Stimulated activated CD4-positive, alpha-beta T cell treated with anti-CD3 and anti-CD28 coated beads, Interleukin-15, amount 100 ng/mL, for 24 hours (primary cell): ENCODE data around the gene CTNS.
"Not testable (repeated sequence)": the region's sequence is repeated elsewhere in the genome, so short reads cannot be mapped to it uniquely, and the experiment has no call there.

Experiments
- DNase-seq: peaks from one replicate; pipeline ENCODE4 v3.0.0-alpha.2; 2020

CTNS gene

GRCh38 chr17:3688852-3689261 lies 52.3 kb downstream of the CTNS start:
- no peak for DNase-seq

DNA sequence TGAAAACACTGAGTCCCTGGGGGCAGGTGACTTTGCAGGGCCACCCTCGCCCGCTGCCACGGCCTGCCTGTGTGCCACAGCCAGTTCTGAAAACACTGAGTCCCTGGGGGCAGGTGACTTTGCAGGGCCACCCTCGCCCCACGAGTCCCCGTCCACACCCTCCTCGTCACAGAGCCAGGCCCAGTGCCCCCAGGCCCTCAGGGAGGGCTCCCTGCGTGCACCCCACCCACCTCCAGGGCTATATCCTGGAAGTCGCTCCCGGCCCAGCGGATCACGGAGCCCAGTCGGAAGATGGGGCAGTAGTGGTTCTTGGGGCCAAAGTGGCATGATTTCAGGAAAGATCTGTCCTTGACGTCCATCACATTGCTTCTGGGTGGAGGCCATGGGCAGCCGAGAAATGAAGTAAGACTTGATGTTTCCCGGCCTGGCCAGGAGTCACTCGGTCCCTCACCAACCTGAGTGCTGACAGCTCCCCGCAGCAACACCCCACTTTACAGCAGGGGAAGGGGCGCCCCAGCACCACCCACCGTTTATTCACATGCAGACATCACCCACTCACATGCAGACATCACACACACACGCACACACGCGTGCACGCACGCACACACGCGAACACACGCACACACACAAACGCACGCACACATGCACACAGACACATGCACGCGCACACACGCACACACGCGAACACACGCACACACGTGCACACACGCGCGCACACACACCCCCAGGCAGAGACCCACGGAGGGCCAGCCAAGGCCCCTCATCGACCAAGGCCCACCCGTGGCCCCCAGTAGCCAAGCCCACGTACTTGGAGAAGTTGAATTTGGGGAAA lies 52.9 kb downstream of the CTNS start:
- no peak for DNase-seq

GRCh38 chr17:3690094-3690715 lies 53.6 kb downstream of the CTNS start:
- no peak for DNase-seq

GRCh38 chr17:3691617-3692067 lies 55.1 kb downstream of the CTNS start:
- DNase-seq = no peak

GRCh38 chr17:3692346-3692745 lies 55.8 kb downstream of the CTNS start:
- no peak for DNase-seq

GRCh38 chr17:3693141-3693540 lies 56.6 kb downstream of the CTNS start:
- DNase-seq = no peak

GRCh38 chr17:3693829-3694231 lies 57.3 kb downstream of the CTNS start:
- DNase-seq = peak; percentile 58

DNA sequence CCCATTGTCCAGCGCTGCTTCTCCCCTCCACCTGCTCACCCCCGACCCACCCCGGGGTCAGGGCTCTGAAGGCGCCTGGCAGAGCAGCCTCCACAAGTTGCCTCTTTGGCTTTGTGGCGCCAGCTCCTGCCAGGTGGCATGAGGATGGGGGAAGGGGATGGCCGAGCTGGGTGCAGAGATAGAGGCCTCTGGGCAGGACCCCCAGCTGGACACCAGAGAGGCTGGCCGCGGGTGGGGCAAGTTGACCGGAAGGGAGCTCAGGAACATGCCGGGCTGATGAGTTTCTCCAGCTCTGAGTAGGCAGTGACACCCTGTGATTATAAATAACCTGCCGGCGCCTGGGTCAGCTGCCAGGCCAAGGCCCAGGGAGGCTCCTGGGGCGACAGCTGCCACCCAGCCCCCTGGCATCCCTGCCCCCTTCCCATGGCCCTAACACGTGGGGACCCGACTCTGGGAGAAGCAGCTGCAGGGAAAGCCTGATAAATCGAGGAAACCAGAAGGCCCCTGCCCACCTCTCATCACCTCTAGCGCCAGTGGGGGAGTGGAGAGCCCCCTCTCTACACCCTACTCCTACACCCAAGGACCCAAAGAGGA lies 58.7 kb downstream of the CTNS start:
- peak; percentile 29 for DNase-seq

GRCh38 chr17:3695723-3696411 lies 59.3 kb downstream of the CTNS start, which contains the start of gene P2RX5:
Gene P2RX5 (minus strand): TSS chr17:3696155. CDS start chr17:3696005, 150 bp downstream.
- peak; percentile 68 for DNase-seq

- DNase-seq = no peak
Measured at GRCh38 chr17:3697103-3697476, 60.5 kb downstream of the CTNS start.

- DNase-seq = no peak
Measured at GRCh38 chr17:3698139-3698538, 61.6 kb downstream of the CTNS start.

- DNase-seq = no peak
Measured at GRCh38 chr17:3699951-3700350, 63.4 kb downstream of the CTNS start.

DNA sequence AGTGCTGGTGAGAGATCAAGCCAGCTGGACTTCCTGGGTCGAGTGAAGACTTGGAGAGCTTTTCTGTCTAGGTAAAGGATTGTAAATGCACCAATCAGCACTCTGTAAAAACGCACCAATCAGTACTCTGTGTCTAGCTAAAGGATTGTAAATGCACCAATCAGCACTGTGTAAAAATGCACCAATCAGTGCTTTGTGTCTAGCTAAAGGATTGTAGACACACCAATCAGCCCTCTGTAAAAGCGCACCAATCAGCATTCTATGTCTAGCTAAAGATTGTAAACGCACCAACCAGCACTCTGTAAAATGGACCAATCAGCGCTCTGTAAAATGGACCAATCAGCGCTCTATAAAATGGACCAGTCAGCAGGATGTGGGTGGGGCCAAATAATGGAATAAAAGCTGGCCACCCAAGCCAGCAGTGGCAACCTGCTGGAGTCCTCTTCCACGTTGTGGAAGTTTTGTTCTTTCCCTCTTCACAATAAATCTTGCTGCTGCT lies 65.5 kb downstream of the CTNS start:
- not testable (repeated sequence) for DNase-seq

GRCh38 chr17:3704931-3705717 lies 68.6 kb downstream of the CTNS start:
- DNase-seq = no peak

- not testable (repeated sequence) for DNase-seq
Measured at GRCh38 chr17:3705718-3705984, 69.1 kb downstream of the CTNS start.

DNA sequence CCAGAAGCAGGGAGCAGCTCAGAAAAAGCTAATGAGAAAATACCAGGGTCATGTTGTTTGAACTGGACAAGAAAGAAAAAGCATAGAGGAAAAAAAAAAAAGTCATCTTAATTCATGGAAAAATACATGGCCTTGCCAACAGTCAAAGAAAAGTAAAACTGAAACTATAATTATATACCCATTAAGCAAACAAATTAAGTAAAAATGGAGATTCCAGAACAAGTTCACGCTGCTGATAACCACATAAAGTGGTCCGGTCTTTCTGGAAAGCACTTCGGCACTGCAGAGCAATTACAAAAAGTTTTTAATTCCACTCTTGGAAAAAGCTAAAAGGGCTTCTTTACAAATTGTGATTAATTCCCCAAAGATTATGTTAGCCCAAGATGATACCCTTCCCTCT lies 71.8 kb downstream of the CTNS start:
- DNase-seq = no peak

DNA sequence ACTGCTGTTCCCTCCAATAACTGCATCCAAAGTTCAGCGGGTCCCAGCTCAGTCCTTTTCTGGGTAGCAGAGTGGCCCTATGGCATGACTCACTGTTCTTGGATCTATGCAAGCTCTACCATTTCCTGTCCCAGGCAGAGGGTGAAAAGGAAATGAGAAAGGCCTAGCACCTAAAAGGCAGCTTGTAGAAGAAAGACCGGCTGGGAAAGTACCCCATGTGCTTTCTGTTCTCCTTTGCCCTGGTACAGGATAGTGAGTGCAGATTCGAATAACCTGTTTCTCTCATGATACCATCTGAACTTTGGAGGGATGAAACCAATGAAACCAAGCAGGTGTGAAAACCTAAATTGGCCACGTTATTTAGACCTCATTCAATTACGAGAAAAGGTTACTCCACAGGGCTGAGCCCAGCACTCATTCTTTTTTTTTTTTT lies 74.4 kb downstream of the CTNS start:
- peak; percentile 77 for DNase-seq
